Endothelial cell of umbilical vein (primary cell): ENCODE results near the gene LOXL4. TPM values are rescaled to one million over a fixed set of nuclear protein-coding genes. Genes with fewer than 3 reads are reported as not detected.

Source experiments
- BruUV-seq: library from RNA; stranded (reverse); fragments of 400-500 nt; replicated peaks from 2 replicates; lab custom pipeline; 2021; lab: Mats Ljungman, UMichigan
- CTCF ChIA-PET: fragments of 300-600, 350-600 bp; sonication (Branson Sonifier 250); formaldehyde crosslinking; loops from one replicate; lab custom pipeline; 2021; ENCODE audit warnings: antibody characterized with exemption, inconsistent platforms; lab: Charles Lee
- POLR2A ChIA-PET: fragments of 300-600, 350-600 bp; sonication (Branson Sonifier 250); formaldehyde crosslinking; loops from one replicate; lab custom pipeline; 2021; ENCODE audit warnings: antibody characterized with exemption, inconsistent platforms; lab: Charles Lee
- DNase-seq: peaks from one replicate; pipeline ENCODE4 v3.0.0-alpha.2; 2011; ENCODE audit warnings: low read depth, low spot score
- FAIRE-seq: peaks from 2 replicates; lab custom pipeline; 2011; peaks lifted over from hg19 to GRCh38; lab: Jason Lieb, UNC
- H2AFZ ChIP-seq: 2 replicates; pipeline ENCODE4 v1.6.0; 2012; ENCODE audit warnings: low read depth, low read length, control low read depth, inconsistent platforms
- H3K27ac ChIP-seq: 2 replicates; pipeline ENCODE4 v1.5.1; 2011; ENCODE audit warnings: low read depth, mild to moderate bottlenecking, control low read depth, low read length, moderate library complexity; ENCODE audit not compliant: insufficient read depth
- H3K27me3 ChIP-seq, 2 experiments: 2 replicates each; pipeline versions ENCODE4 v1.6.0 to v1.6.1; 2011; ENCODE audit warnings: low read length in 2 of 2, mixed read lengths in 1 of 2; ENCODE audit not compliant: control insufficient read depth in 2 of 2, insufficient read depth in 2 of 2
- H3K36me3 ChIP-seq, 2 experiments: 2 replicates in 1 of 2; 3 replicates in 1 of 2; pipeline ENCODE4 v1.5.1; 2011; ENCODE audit warnings: low read length in 2 of 2, mild to moderate bottlenecking in 1 of 2, moderate library complexity in 1 of 2; ENCODE audit not compliant: control insufficient read depth in 2 of 2, insufficient read depth in 2 of 2; ENCODE audit errors: extremely low read depth in 1 of 2
- H3K4me1 ChIP-seq: 3 replicates; pipeline ENCODE4 v1.5.1; 2011; ENCODE audit warnings: mild to moderate bottlenecking, low read length; ENCODE audit not compliant: control insufficient read depth, insufficient read depth; ENCODE audit errors: extremely low read depth
- H3K4me2 ChIP-seq: 2 replicates; pipeline ENCODE4 v1.6.1; 2011; ENCODE audit warnings: low read length, control low read depth, mixed read lengths; ENCODE audit not compliant: insufficient read depth
- H3K4me3 ChIP-seq, 3 experiments: fragments of 200-600 bp in 1 of 3; sonication (generic), shearing (Covaris generic) in 1 of 3; replicated peaks in 1 of 3; 2 replicates each; pipeline ENCODE4 v1.5.1; 2011 to 2016; ENCODE audit warnings: control low read depth in 3 of 3, low read length in 3 of 3, mild to moderate bottlenecking in 2 of 3, inconsistent platforms in 1 of 3, low read depth in 1 of 3, moderate library complexity in 1 of 3; ENCODE audit not compliant: insufficient read depth in 1 of 3
- H3K79me2 ChIP-seq: 2 replicates; pipeline ENCODE4 v1.6.0; 2012; ENCODE audit warnings: low read length, inconsistent platforms; ENCODE audit not compliant: control insufficient read depth, insufficient read depth
- H3K9ac ChIP-seq: replicated peaks from 2 replicates; pipeline ENCODE3; 2011; ENCODE audit warnings: low read length, control low read depth; ENCODE audit not compliant: insufficient read depth; ENCODE audit errors: extremely low read depth
- H3K9me1 ChIP-seq: replicated peaks from 3 replicates; pipeline ENCODE4 v1.6.0; 2011; ENCODE audit warnings: mild to moderate bottlenecking, low read length; ENCODE audit not compliant: control insufficient read depth, insufficient read depth; ENCODE audit errors: extremely low read depth
- H3K9me3 ChIP-seq: replicated peaks from 2 replicates; pipeline ENCODE4 v1.5.1; 2012; ENCODE audit warnings: low read length, inconsistent platforms; ENCODE audit not compliant: control insufficient read depth, insufficient read depth
- H4K20me1 ChIP-seq: replicated peaks from 2 replicates; pipeline ENCODE3; 2011; ENCODE audit warnings: mild to moderate bottlenecking, low read length; ENCODE audit not compliant: control insufficient read depth, insufficient read depth; ENCODE audit errors: extremely low read depth
- EZH2 ChIP-seq: IDR thresholded peaks from 2 replicates; pipeline ENCODE4 v1.6.1; 2012; ENCODE audit warnings: borderline replicate concordance, low read depth, mild to moderate bottlenecking, moderate library complexity, low read length, inconsistent platforms; ENCODE audit not compliant: severe bottlenecking
- FOS ChIP-seq: IDR thresholded peaks from 2 replicates; pipeline ENCODE4 v1.6.1; 2011; ENCODE audit warnings: mild to moderate bottlenecking, low read length, moderate library complexity, borderline replicate concordance; ENCODE audit not compliant: insufficient read depth
- GATA2 ChIP-seq: IDR thresholded peaks from 2 replicates; pipeline ENCODE4 v1.7.0; 2011; ENCODE audit warnings: low read depth, mild to moderate bottlenecking, moderate library complexity, mixed read lengths, low read length; ENCODE audit not compliant: insufficient read length, insufficient read depth
- JUN ChIP-seq: IDR thresholded peaks from 2 replicates; pipeline ENCODE4 v1.6.1; 2011; ENCODE audit warnings: borderline replicate concordance, low read depth; ENCODE audit not compliant: insufficient read length, insufficient read depth
- MAX ChIP-seq: IDR thresholded peaks from 2 replicates; pipeline ENCODE4 v1.6.1; 2011; ENCODE audit not compliant: insufficient read depth, insufficient read length
- POLR2A ChIP-seq: IDR thresholded peaks from 2 replicates; pipeline ENCODE4 v1.6.1; 2012; ENCODE audit warnings: low read depth, mild to moderate bottlenecking, control low read depth, low read length
- POLR2AphosphoS5 ChIP-seq: IDR thresholded peaks from 2 replicates; pipeline ENCODE4 v1.6.1; 2012; ENCODE audit warnings: low read depth, mild to moderate bottlenecking, control low read depth, low read length, moderate library complexity; ENCODE audit not compliant: insufficient read depth
- dilution Hi-C: fragments of 300-500 bp; cut with MboI; formaldehyde crosslinking; loops from one replicate; pipeline ENCODE4 v1.15.0; 2019; ENCODE audit warnings: low sequenced_read_pairs; ENCODE audit not compliant: extremely low pct_ligation_motif_present
- intact Hi-C: fragments of 100-400 bp; cut with micrococcal nuclease; formaldehyde crosslinking; loops from one replicate; pipeline ENCODE4 v1.10.0; 2022
- polyA plus RNA-seq, 4 experiments: library from polyadenylated mRNA; depleted of rRNA in 3 of 4; stranded (reverse) in 3 of 4; unstranded in 1 of 4; fragments of >200 nt; gene quantifications; 2 replicates each; pipeline versions ENCODE4 v1.2.1 to v1.2.3, GENCODE V29; 2011 to 2012; ENCODE audit warnings: missing spikeins in 1 of 4
- total RNA-seq: library from RNA; stranded (reverse); gene quantifications from 2 replicates; pipeline ENCODE4 v1.2.3, GENCODE V29; 2021
- TF ChIP-seq, protein P1 (sequence below), 2 donors: IDR thresholded peaks; 1 replicate in 1 of 2; 2 replicates in 1 of 2; pipeline ENCODE4 v1.5.1; 2011; ENCODE audit warnings: low read length in 2 of 2, mild to moderate bottlenecking in 2 of 2, moderate library complexity in 2 of 2, control low read depth in 1 of 2, inconsistent platforms in 1 of 2, low read depth in 1 of 2; ENCODE audit not compliant: insufficient read depth in 1 of 2; ENCODE audit errors: extremely low read depth in 1 of 2

Gene LOXL4
- total and polyA plus RNA-seq, 2 donors (not counting 3 experiments of a cell fraction or from before 2014, with no cell fraction given) = 1.4 to 1.9 TPM

- Histone ChIP-seq H3K79me2 (no peaks in the 10 kb centered on the region), H3K9me3 (no peaks in the 10 kb centered on the region), H3K27me3 (peaks cover 7 to 9% of the 10 kb centered on the region in 2 experiments), H3K27ac (no peak overlapping the region), H2AFZ (no peak overlapping the region), H4K20me1 (no peaks in the 10 kb centered on the region), H3K9ac (no peak overlapping the region), H3K36me3 (no peaks in the 10 kb centered on the region), H3K4me2 (no peak overlapping the region), H3K4me3 (no peak overlapping the region), H3K4me1 (no peaks in the 10 kb centered on the region), H3K9me1 (no peaks in the 10 kb centered on the region)
- CTCF ChIA-PET = interaction anchor here (1.0 to 7.3 kb wide), 14 partner anchors 12 to 939 kb away, joined by 3 to 264 read pairs (median 14); partner anchors contain the start of gene LOXL4
- DNase-seq (no peak), FAIRE-seq (no peak)
- no TSS peak for BruUV-seq
- intact Hi-C loops (no loop called here), dilution Hi-C loops (no loop called here)
- POLR2A ChIA-PET = no interaction called here
- TF ChIP-seq GATA2 (no peak), JUN (no peak), POLR2AphosphoS5 (no peak), FOS (no peak), EZH2 (no peak), MAX (no peak), POLR2A (no peak)
- TF ChIP-seq, protein P1, sequence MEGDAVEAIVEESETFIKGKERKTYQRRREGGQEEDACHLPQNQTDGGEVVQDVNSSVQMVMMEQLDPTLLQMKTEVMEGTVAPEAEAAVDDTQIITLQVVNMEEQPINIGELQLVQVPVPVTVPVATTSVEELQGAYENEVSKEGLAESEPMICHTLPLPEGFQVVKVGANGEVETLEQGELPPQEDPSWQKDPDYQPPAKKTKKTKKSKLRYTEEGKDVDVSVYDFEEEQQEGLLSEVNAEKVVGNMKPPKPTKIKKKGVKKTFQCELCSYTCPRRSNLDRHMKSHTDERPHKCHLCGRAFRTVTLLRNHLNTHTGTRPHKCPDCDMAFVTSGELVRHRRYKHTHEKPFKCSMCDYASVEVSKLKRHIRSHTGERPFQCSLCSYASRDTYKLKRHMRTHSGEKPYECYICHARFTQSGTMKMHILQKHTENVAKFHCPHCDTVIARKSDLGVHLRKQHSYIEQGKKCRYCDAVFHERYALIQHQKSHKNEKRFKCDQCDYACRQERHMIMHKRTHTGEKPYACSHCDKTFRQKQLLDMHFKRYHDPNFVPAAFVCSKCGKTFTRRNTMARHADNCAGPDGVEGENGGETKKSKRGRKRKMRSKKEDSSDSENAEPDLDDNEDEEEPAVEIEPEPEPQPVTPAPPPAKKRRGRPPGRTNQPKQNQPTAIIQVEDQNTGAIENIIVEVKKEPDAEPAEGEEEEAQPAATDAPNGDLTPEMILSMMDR (IDR thresholded peaks at IDR 0.05; ENCODE audit: extremely low read depth in 1 of 2, insufficient read depth in 1 of 2, low read depth in 1 of 2, low read length in 2 of 2) = no peak
These were observed 40.0 kb upstream of the LOXL4 start for GRCh38 chr10:98307916-98308541.
